ENCODE results near the gene WFDC12. TPM values are rescaled to one million over a fixed set of nuclear protein-coding genes. Genes with fewer than 3 reads are reported as not detected.
"Not testable (repeated sequence)": the region's sequence is repeated elsewhere in the genome, so short reads cannot be mapped to it uniquely, and the experiment has no call there.

WFDC12 gene
- total RNA-seq, 1 donor from 2014 or later, result not detected

GRCh38 chr20:45163083-45163803 is 39.0 kb upstream of the WFDC12 start:
- Histone ChIP-seq H2AFZ (replicated peaks) (no peak overlapping the region), H3K9ac (no peak overlapping the region), H3K4me2 (no peak overlapping the region), H3K9me3 (ENCODE audit: low read depth) (no peaks in the 10 kb centered on the region), H3K36me3 (peaks cover 5% of the 10 kb centered on the region), H3K27me3 (no peaks in the 10 kb centered on the region), H3K4me1 (no peaks in the 10 kb centered on the region), H3K4me3 (no peak overlapping the region), H3K27ac (no peak overlapping the region), H4K20me1 (ENCODE audit: low read depth) (no peaks in the 10 kb centered on the region), H3K79me2 (ENCODE audit: low read depth) (no peaks in the 10 kb centered on the region), H3F3A (ENCODE audit: low read depth) (no peaks in the 10 kb centered on the region)
- Mint-ChIP-seq H3K4me1 (no peaks in the 10 kb centered on the region), H3K9me3 (peaks cover 11% of the 10 kb centered on the region), H3K4me3 (no peak overlapping the region), H3K27me3 (ENCODE audit: insufficient read depth, low read depth) (no peaks in the 10 kb centered on the region), H3K36me3 (no peaks in the 10 kb centered on the region), H3K27ac (no peak overlapping the region)
- DNase-seq (ENCODE audit: low spot score), result no peak
- TF ChIP-seq EZH2phosphoT487 (IDR thresholded peaks at IDR 0.05), result no peak
- TF ChIP-seq EZH2 (IDR thresholded peaks at IDR 0.05), result no peak
- TF ChIP-seq CTCF (IDR thresholded peaks at IDR 0.05), result no peak

DNA sequence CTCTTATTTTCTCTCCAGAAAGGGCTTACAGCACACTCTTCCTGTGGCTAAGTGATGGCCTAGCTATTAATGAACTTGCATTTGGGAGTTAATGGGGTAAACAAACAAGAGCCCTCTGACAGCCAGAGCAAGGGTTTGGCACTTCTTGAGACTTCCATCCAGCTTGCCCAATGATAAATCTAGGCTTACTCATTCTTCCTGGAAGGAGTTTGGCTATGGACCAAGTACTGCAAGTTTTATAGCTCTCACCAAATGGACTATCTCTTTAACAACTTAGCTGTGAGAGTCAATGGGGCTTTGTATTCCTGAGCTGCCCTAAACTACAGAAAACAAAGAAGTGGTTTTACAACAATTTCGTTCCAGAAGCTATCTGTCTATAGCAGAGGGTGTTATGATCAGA is 33.7 kb upstream of the WFDC12 start:
- no peak overlapping the region for H3K4me2 ChIP-seq
- H3K27ac Mint-ChIP-seq, result no peak overlapping the region
- no peaks in the 10 kb centered on the region for H4K20me1 ChIP-seq (ENCODE audit: low read depth)
- H3F3A ChIP-seq (ENCODE audit: low read depth), result no peaks in the 10 kb centered on the region
- H3K36me3 ChIP-seq, result no peaks in the 10 kb centered on the region
- H3K4me3 Mint-ChIP-seq, result no peak overlapping the region
- H3K4me1 ChIP-seq, result no peaks in the 10 kb centered on the region
- no peaks in the 10 kb centered on the region for H3K27me3 ChIP-seq
- no peaks in the 10 kb centered on the region for H3K79me2 ChIP-seq (ENCODE audit: low read depth)
- H3K9ac ChIP-seq, result no peak overlapping the region
- no peaks in the 10 kb centered on the region for H3K9me3 ChIP-seq (ENCODE audit: low read depth)
- H3K27me3 Mint-ChIP-seq (ENCODE audit: insufficient read depth, low read depth), result peaks cover 2% of the 10 kb centered on the region
- no peak for TF ChIP-seq EZH2phosphoT487 (IDR thresholded peaks at IDR 0.05)
- TF ChIP-seq EZH2 (IDR thresholded peaks at IDR 0.05), result no peak
- TF ChIP-seq CTCF (IDR thresholded peaks at IDR 0.05), result no peak
- H3K36me3 Mint-ChIP-seq, result no peaks in the 10 kb centered on the region
- no peak overlapping the region for H3K4me3 ChIP-seq
- DNase-seq (ENCODE audit: low spot score), result no peak
- H3K27ac ChIP-seq, result no peak overlapping the region
- peaks cover 17% of the 10 kb centered on the region for H3K9me3 Mint-ChIP-seq
- H2AFZ ChIP-seq (replicated peaks), result no peak overlapping the region
- no peaks in the 10 kb centered on the region for H3K4me1 Mint-ChIP-seq

DNA sequence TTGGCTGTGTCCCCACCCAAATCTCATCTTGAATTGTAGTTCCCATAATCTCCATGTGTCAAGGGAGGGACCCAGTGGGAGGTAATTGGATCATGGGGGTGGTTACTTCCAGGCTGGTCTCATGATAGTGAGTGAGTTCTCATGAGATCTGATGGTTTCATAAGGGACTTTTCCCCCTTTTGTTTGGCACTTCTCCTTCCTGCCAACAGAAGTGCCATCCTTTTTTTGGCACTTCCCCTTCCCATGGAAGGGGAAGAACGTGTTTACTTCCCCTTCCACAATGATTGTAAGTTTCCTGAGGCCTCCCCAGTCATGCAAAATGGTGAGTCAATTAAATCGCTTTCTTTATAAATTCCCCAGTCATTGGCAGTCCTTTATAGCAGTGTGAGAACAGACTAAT is 32.4 kb upstream of the WFDC12 start:
- H2AFZ ChIP-seq (replicated peaks), result no peak overlapping the region
- Mint-ChIP-seq H3K4me3 (no peak overlapping the region), H3K36me3 (no peaks in the 10 kb centered on the region), H3K9me3 (peaks cover 17% of the 10 kb centered on the region), H3K4me1 (no peaks in the 10 kb centered on the region), H3K27me3 (ENCODE audit: insufficient read depth, low read depth) (peaks cover 6% of the 10 kb centered on the region), H3K27ac (no peak overlapping the region)
- no peaks in the 10 kb centered on the region for H3F3A ChIP-seq (ENCODE audit: low read depth)
- H4K20me1 ChIP-seq (ENCODE audit: low read depth), result no peaks in the 10 kb centered on the region
- TF ChIP-seq CTCF (IDR thresholded peaks at IDR 0.05) (no peak), EZH2 (IDR thresholded peaks at IDR 0.05) (no peak), EZH2phosphoT487 (IDR thresholded peaks at IDR 0.05) (no peak)
- no peak for DNase-seq (ENCODE audit: low spot score)
- H3K4me2 ChIP-seq, result no peak overlapping the region
- H3K27me3 ChIP-seq, result no peaks in the 10 kb centered on the region
- no peaks in the 10 kb centered on the region for H3K36me3 ChIP-seq
- no peak overlapping the region for H3K4me3 ChIP-seq
- H3K27ac ChIP-seq, result no peak overlapping the region
- H3K9ac ChIP-seq, result no peak overlapping the region
- no peaks in the 10 kb centered on the region for H3K4me1 ChIP-seq
- no peaks in the 10 kb centered on the region for H3K79me2 ChIP-seq (ENCODE audit: low read depth)
- H3K9me3 ChIP-seq (ENCODE audit: low read depth), result no peaks in the 10 kb centered on the region

DNA sequence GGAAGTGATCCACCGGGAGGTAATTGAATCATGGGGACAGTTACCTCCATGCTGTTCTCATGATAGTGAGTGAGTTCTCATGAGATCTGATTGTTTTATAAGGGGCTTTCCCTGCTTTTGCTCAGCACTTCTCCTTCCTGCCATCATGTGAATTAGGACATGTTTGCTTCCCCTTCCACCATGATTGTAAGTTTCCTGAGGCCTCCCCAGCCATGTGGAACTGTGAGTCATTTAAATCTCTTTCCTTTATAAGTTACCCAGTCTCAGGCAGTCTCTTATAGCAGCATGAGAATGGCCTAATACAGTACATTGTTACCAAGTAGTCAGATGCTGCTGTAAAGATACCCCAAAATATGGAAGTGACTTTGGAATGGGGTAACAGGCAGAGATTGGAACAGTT is 30.5 kb upstream of the WFDC12 start:
- not testable (repeated sequence) for H3F3A ChIP-seq (ENCODE audit: low read depth); DNase-seq (ENCODE audit: low spot score); H2AFZ ChIP-seq (replicated peaks); H3K79me2 ChIP-seq (ENCODE audit: low read depth); H3K27me3 ChIP-seq; H3K4me3 Mint-ChIP-seq; H3K4me2 ChIP-seq; H3K27me3 Mint-ChIP-seq (ENCODE audit: insufficient read depth, low read depth); H4K20me1 ChIP-seq (ENCODE audit: low read depth); H3K27ac Mint-ChIP-seq; H3K9ac ChIP-seq; H3K27ac ChIP-seq; H3K36me3 Mint-ChIP-seq; H3K9me3 ChIP-seq (ENCODE audit: low read depth); H3K36me3 ChIP-seq; H3K4me1 ChIP-seq; H3K4me1 Mint-ChIP-seq; H3K4me3 ChIP-seq
- peaks cover 17% of the 10 kb centered on the region for H3K9me3 Mint-ChIP-seq

Data from neural progenitor cell (in vitro differentiated cells).